Ovary (tissue), 9 donors: ENCODE measurements around the gene DUSP7. TPM values are rescaled to one million over a fixed set of nuclear protein-coding genes. Genes with fewer than 3 reads are reported as not detected.

Source experiments
- DNase-seq, 5 donors: peaks; one replicate each; pipeline ENCODE4 v3.0.0-alpha.2; 2019 to 2020
- H3K27ac ChIP-seq, 2 donors: fragments of 200-600 bp; one replicate each; pipeline versions ENCODE4 v1.5.1 to v1.8.0; 2019 to 2022
- H3K27me3 ChIP-seq: fragments of 200-600 bp; one replicate; pipeline ENCODE4 v1.8.0; 2022
- H3K36me3 ChIP-seq: fragments of 200-600 bp; sonication (generic); one replicate; pipeline ENCODE4 v1.5.1; 2019
- H3K4me1 ChIP-seq: one replicate; pipeline ENCODE4 v1.8.1; 2013; ENCODE audit warnings: mild to moderate bottlenecking, moderate library complexity; ENCODE audit not compliant: insufficient read depth
- H3K4me3 ChIP-seq: fragments of 200-600 bp; sonication (generic); one replicate; pipeline ENCODE4 v1.5.1; 2017
- H3K9me3 ChIP-seq, 2 donors: fragments of 200-600 bp in 1 of 2; sonication (generic) in 1 of 2; one replicate each; pipeline versions ENCODE4 v1.5.1 to v1.8.1; 2013 to 2019; ENCODE audit warnings: mild to moderate bottlenecking in 1 of 2, moderate library complexity in 1 of 2
- EP300 ChIP-seq: sonication (generic); formaldehyde crosslinking; IDR thresholded peaks from one replicate; pipeline ENCODE4 v1.6.1; 2017; ENCODE audit warnings: antibody characterized with exemption
- POLR2A ChIP-seq: fragments of 450-650 bp; IDR thresholded peaks from one replicate; pipeline ENCODE4 v1.6.1; 2017; ENCODE audit warnings: antibody characterized with exemption, mild to moderate bottlenecking, moderate library complexity
- WGBS, 3 donors: extraction: QIAGEN DNeasy Blood & Tissue Kit in 1 of 3; methylation state at CpG; one replicate each; pipeline versions ENCODE4 v1.1.5 to v1.1.7; 2013 to 2017; 5-methylcytosine and 5-hydroxymethylcytosine counted together
- intact Hi-C, 4 donors: fragments of 100-400 bp; cut with DNase I; formaldehyde crosslinking; loops; one replicate each; pipeline versions ENCODE4 v1.11.0 to v1.15.1; 2022 to 2023
- polyA plus RNA-seq, 2 donors: library from polyadenylated mRNA; stranded (reverse); fragments of 200-250 nt in 1 of 2; fragments of 350-450 nt in 1 of 2; fragmentation: Illumina TruSeq in 1 of 2; extraction: RNeasy Lipid Tissue Mini Kit (QIAGEN cat#74804) in 1 of 2; gene quantifications; one replicate each; pipeline ENCODE4 v1.2.3, GENCODE V29; 2013 to 2014
- total RNA-seq, 7 donors: library from RNA; depleted of rRNA in 2 of 7; stranded (reverse); fragments of >200 nt in 2 of 7; fragmentation: NEBNext Ultra II Directional in 3 of 7; extraction: Animal tissue kit (Norgen Biotek cat#: 25700) in 3 of 7; gene quantifications; one replicate each; pipeline versions ENCODE4 v1.1.0 to v1.2.4, GENCODE V29; 2016 to 2023
- TF ChIP-seq, protein P1 (sequence below), 3 donors: fragments of 450-650 bp in 2 of 3; fragments of 200-600 bp in 1 of 3; IDR thresholded peaks; one replicate each; pipeline versions ENCODE4 v1.5.1 to v1.8.0; 2016 to 2022; ENCODE audit warnings: antibody characterized with exemption in 3 of 3, mild to moderate bottlenecking in 1 of 3
- donor health status: DM: no; HTN: no; CAD: no; lungs with moderate emphysema.
- donor health status: DM: no; HTN: no; CAD: no.
- donor health status: Bipolar disorder and iron deficiency.
- donor health status: DM: yes; HTN: yes; CAD: no.
- donor health status: DM: no; HTN: no; CAD: no.
- donor health status: DM: yes; HTN: yes; CAD: no.

The DUSP7 gene
- total and polyA plus RNA-seq, 9 donors: 5.1 to 18.0 (median 14.0) TPM

DNA sequence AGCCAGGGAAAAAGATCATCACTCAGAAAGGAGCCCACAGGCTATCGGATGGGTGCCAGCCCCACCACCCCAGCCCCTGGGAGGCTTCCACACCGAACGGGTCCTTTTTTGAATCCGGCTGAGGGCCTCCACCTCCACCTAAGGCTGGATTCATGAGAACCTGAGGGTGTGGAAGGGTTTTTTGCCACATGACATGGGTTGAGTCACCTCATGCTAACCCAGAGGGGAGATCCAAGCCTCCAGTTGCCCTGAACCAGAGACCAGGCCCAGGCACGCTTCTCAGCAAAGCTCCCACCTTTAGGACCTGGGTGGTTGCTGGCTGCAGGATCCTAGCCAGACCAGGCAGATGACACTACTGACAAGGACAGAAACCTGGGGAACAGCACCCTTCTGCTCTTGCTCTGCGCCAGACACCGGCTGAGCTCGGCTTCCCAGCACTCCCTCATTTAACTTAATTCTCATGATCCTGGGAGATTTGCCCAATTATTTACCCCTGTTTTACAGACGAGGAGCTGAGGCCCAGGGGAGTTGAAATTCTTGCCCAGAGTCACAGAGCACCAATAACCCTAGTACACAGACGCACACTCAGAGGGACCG, 25.6 kb downstream of the DUSP7 start:
- Histone ChIP-seq H3K27me3 (no peaks in the 10 kb centered on the region), H3K9me3 (no peaks in the 10 kb centered on the region), H3K36me3 (no peaks in the 10 kb centered on the region), H3K4me3 (no peak overlapping the region), H3K27ac (no peak overlapping the region), H3K4me1 (no peaks in the 10 kb centered on the region)
- intact Hi-C loops: no loop called here
- no peak for DNase-seq
- TF ChIP-seq POLR2A: no peak
- TF ChIP-seq, protein P1, sequence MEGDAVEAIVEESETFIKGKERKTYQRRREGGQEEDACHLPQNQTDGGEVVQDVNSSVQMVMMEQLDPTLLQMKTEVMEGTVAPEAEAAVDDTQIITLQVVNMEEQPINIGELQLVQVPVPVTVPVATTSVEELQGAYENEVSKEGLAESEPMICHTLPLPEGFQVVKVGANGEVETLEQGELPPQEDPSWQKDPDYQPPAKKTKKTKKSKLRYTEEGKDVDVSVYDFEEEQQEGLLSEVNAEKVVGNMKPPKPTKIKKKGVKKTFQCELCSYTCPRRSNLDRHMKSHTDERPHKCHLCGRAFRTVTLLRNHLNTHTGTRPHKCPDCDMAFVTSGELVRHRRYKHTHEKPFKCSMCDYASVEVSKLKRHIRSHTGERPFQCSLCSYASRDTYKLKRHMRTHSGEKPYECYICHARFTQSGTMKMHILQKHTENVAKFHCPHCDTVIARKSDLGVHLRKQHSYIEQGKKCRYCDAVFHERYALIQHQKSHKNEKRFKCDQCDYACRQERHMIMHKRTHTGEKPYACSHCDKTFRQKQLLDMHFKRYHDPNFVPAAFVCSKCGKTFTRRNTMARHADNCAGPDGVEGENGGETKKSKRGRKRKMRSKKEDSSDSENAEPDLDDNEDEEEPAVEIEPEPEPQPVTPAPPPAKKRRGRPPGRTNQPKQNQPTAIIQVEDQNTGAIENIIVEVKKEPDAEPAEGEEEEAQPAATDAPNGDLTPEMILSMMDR (IDR thresholded peaks at IDR 0.05): no peak
- WGBS, 3 donors: 88 to 91% (median 89%) methylated on average over 11 of the region's 11 CpGs

DNA sequence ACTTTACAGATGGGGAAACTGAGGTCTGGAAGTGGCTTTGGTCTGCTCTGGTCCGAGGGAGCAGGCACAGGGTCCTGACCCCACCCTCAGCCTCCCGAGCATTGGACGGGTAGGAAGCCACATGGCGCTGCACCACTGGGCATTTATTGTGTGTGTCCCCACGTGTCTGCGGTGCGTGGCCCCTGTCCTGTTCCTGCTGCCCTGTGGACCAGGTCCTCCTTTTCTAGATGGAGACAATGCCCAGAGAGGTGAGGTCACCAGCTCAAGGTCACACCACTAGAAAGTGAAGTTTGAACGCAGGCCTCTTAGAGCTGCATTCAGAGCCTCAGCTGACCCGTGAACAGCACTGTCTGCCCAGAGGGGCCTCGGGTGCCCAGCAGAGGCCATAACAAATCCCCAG, 26.8 kb downstream of the DUSP7 start:
- Histone ChIP-seq H3K27ac (no peak overlapping the region), H3K4me3 (no peak overlapping the region), H3K36me3 (no peaks in the 10 kb centered on the region), H3K9me3 (no peaks in the 10 kb centered on the region), H3K27me3 (no peaks in the 10 kb centered on the region), H3K4me1 (no peaks in the 10 kb centered on the region)
- DNase-seq: no peak
- TF ChIP-seq POLR2A (no peak), EP300 (no peak)
- TF ChIP-seq, protein P1 (IDR thresholded peaks at IDR 0.05): no peak
- intact Hi-C loops: no loop called here
- WGBS, 3 donors: 71 to 86% (median 83%) methylated on average over 10 of the region's 10 CpGs

DNA sequence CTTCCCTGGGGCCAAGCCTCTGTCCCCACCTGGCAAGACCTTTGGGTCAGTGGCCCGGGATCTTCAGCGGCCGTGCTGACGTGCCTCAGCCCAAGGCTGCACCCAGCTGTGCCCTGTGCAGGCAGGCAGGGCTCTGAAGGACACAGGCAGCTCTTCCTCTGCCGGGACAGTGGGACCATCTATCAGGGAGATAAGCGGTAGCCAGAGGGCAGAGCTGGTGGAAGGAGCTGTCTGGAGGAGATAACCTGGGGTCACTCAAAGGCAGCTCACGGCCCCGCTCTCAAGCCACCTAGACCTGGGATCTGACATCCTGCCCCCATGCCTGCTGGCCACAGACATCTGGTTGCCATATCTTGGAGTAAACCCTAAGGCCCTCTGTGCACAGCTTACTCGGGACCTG, 27.3 kb downstream of the DUSP7 start:
- intact Hi-C loops: no loop called here
- WGBS, 3 donors: 57 to 66% (median 60%) methylated on average over 9 of the region's 9 CpGs

DNA sequence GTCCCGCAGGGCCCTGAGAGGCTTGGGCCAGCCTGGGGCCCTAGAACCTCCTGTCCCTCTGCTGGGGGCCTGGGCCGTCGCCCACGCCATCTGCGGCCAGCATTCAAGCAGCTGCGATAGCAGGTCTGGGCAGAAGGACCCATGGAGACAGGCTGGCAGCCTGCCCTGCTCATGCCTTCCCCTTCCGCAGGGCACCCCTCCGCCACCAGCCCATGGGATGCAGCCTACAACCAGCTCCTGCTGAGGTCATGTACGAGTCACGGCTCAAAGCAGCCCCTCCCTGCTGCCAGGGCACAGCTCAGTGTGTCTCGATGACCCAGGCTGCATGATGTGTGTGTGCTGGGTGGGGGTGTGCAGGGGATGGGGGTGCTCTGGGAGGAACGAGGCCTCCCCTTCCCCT, 27.8 kb downstream of the DUSP7 start:
- DNase-seq: no peak
- WGBS, 3 donors: 69 to 93% (median 79%) methylated on average over 11 to 12 of the region's 12 CpGs

More for the DNA sequence above, 27.3 kb downstream of the DUSP7 start:
- TF ChIP-seq, protein P1 (IDR thresholded peaks at IDR 0.05): no peak
- TF ChIP-seq EP300 (no peak), POLR2A (no peak)
- Histone ChIP-seq H3K27ac (no peak overlapping the region), H3K9me3 (no peaks in the 10 kb centered on the region), H3K4me3 (no peak overlapping the region), H3K36me3 (no peaks in the 10 kb centered on the region), H3K27me3 (no peaks in the 10 kb centered on the region), H3K4me1 (no peaks in the 10 kb centered on the region)
- no peak for DNase-seq

More for the DNA sequence above, 27.8 kb downstream of the DUSP7 start:
- Histone ChIP-seq H3K4me1 (no peaks in the 10 kb centered on the region), H3K27ac (no peak overlapping the region), H3K27me3 (no peaks in the 10 kb centered on the region), H3K9me3 (no peaks in the 10 kb centered on the region), H3K4me3 (no peak overlapping the region), H3K36me3 (no peaks in the 10 kb centered on the region)
- TF ChIP-seq, protein P1 (IDR thresholded peaks at IDR 0.05): no peak
- TF ChIP-seq EP300: no peak
- no peak for TF ChIP-seq POLR2A
- intact Hi-C loops: no loop called here
